ENCODE measurements around the gene ACSF3.
"Not testable (repeated sequence)": the region's sequence is repeated elsewhere in the genome, so short reads cannot be mapped to it uniquely, and the experiment has no call there.

Gene ACSF3

GRCh38 chr16:89161763-89162713 is 68.4 kb downstream of the ACSF3 start:
- ATAC-seq = no peak

GRCh38 chr16:89163297-89163696 is 69.6 kb downstream of the ACSF3 start:
- ATAC-seq = no peak

GRCh38 chr16:89164436-89164835 is 70.8 kb downstream of the ACSF3 start:
- no peak for ATAC-seq

- no peak for ATAC-seq
These were observed 71.4 kb downstream of the ACSF3 start for GRCh38 chr16:89164847-89165680.

GRCh38 chr16:89165681-89165979 is 72.0 kb downstream of the ACSF3 start:
- ATAC-seq = not testable (repeated sequence)

- ATAC-seq = no peak
These were observed 73.2 kb downstream of the ACSF3 start for GRCh38 chr16:89166696-89167424.

GRCh38 chr16:89167425-89167941 is 73.8 kb downstream of the ACSF3 start:
- peak; percentile 22 to 35 for ATAC-seq

GRCh38 chr16:89168381-89169189 is 74.9 kb downstream of the ACSF3 start:
- no peak for ATAC-seq

GRCh38 chr16:89169778-89170177 is 76.1 kb downstream of the ACSF3 start:
- no peak for ATAC-seq

GRCh38 chr16:89170346-89171215 is 76.9 kb downstream of the ACSF3 start:
- ATAC-seq = no peak

GRCh38 chr16:89171216-89172170 is 77.8 kb downstream of the ACSF3 start, which contains the start of gene CDH15:
Gene CDH15 (plus strand): TSS chr16:89171748. CDS start chr16:89171832, 84 bp downstream.
- peak; percentile 95 to 96 for ATAC-seq

- ATAC-seq = no peak
These were observed 78.5 kb downstream of the ACSF3 start for GRCh38 chr16:89172171-89172527.

- no peak for ATAC-seq
These were observed 79.0 kb downstream of the ACSF3 start for GRCh38 chr16:89172528-89173173.

- ATAC-seq = no peak
These were observed 79.7 kb downstream of the ACSF3 start for GRCh38 chr16:89173174-89173921.

- no peak for ATAC-seq
These were observed 80.6 kb downstream of the ACSF3 start for GRCh38 chr16:89174055-89174827.

GRCh38 chr16:89174877-89175276 is 81.2 kb downstream of the ACSF3 start:
- no peak for ATAC-seq
